ENCODE data around the gene FGR. TPM values are rescaled to one million over a fixed set of nuclear protein-coding genes. Genes with fewer than 3 reads are reported as not detected.

The FGR gene
- total RNA-seq, 1 experiment from 2014 or later: not detected

GRCh38 chr1:27682351-27682944, 47.5 kb upstream of the FGR start:
- H3K27ac ChIP-seq (ENCODE audit: low read depth, low read length): no peak overlapping the region
- H3K4me2 ChIP-seq (ENCODE audit: low read length): no peak overlapping the region
- H3K36me3 ChIP-seq (ENCODE audit: control insufficient read depth in 1 of 2, insufficient read depth in 2 of 2, low read length in 2 of 2): no peaks in the 10 kb centered on the region
- H3K4me1 ChIP-seq (ENCODE audit: control insufficient read depth in 1 of 2, insufficient read depth in 2 of 2, low read length in 2 of 2): peaks cover 7 to 14% of the 10 kb centered on the region in 2 experiments; a peak in 3 of 4 replicates
- BruUV-seq (replicated peaks): no TSS peak
- ChIA-PET CTCF (no interaction called here), POLR2A (no interaction called here), RAD21 (ENCODE audit: low non-redundant PET in 1 of 2, low total read pairs in 2 of 2, uncharacterized antibody in 2 of 2, unreplicated experiment in 2 of 2) (no interaction called here)
- H3K9me3 ChIP-seq (ENCODE audit: control insufficient read depth in 1 of 2, insufficient read depth in 1 of 2, low read depth in 1 of 2, low read length in 2 of 2): peaks cover 4 to 5% of the 10 kb centered on the region in 2 experiments; a peak in 2 of 4 replicates
- ATAC-seq (no peak), DNase-seq (ENCODE audit: low read depth, low spot score) (no peak)
- H3K9me2 ChIP-seq (ENCODE audit: insufficient read depth): no peaks in the 10 kb centered on the region
- TF ChIP-seq SP1 (IDR thresholded peaks at IDR 0.05; ENCODE audit: low read depth) (no peak), POLR2AphosphoS5 (IDR thresholded peaks at IDR 0.05; ENCODE audit: low read depth, low read length) (no peak), ELF1 (IDR thresholded peaks at IDR 0.05; ENCODE audit: borderline replicate concordance, low read depth) (no peak), POLR2A (IDR thresholded peaks at IDR 0.05; ENCODE audit: borderline replicate concordance, extremely low read depth, insufficient read depth, insufficient read length) (no peak), ZNF274 (IDR thresholded peaks at IDR 0.05; ENCODE audit: low read depth, low read length) (no peak), SRF (IDR thresholded peaks at IDR 0.05; ENCODE audit: low read depth) (no peak), JUND (IDR thresholded peaks at IDR 0.05) (no peak), CEBPB (IDR thresholded peaks at IDR 0.05; ENCODE audit: low read depth) (no peak), RAD21 (IDR thresholded peaks at IDR 0.05; ENCODE audit: low read depth) (no peak), ZFX (IDR thresholded peaks at IDR 0.05) (no peak), EGR1 (IDR thresholded peaks at IDR 0.05; ENCODE audit: low read depth) (no peak), CBX3 (IDR thresholded peaks at IDR 0.05; ENCODE audit: low read depth) (no peak), TCF7L2 (IDR thresholded peaks at IDR 0.05; ENCODE audit: borderline replicate concordance, extremely low read depth, insufficient read depth, insufficient read length) (no peak), FOSL1 (IDR thresholded peaks at IDR 0.05; ENCODE audit: low read depth) (no peak), EZH2phosphoT487 (IDR thresholded peaks at IDR 0.05; ENCODE audit: borderline replicate concordance) (no peak)
- TF ChIP-seq, protein P1, sequence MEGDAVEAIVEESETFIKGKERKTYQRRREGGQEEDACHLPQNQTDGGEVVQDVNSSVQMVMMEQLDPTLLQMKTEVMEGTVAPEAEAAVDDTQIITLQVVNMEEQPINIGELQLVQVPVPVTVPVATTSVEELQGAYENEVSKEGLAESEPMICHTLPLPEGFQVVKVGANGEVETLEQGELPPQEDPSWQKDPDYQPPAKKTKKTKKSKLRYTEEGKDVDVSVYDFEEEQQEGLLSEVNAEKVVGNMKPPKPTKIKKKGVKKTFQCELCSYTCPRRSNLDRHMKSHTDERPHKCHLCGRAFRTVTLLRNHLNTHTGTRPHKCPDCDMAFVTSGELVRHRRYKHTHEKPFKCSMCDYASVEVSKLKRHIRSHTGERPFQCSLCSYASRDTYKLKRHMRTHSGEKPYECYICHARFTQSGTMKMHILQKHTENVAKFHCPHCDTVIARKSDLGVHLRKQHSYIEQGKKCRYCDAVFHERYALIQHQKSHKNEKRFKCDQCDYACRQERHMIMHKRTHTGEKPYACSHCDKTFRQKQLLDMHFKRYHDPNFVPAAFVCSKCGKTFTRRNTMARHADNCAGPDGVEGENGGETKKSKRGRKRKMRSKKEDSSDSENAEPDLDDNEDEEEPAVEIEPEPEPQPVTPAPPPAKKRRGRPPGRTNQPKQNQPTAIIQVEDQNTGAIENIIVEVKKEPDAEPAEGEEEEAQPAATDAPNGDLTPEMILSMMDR (IDR thresholded peaks at IDR 0.05 in 2 of 3, conservative IDR thresholded peaks at IDR 0.05 in 1 of 3; ENCODE audit: borderline replicate concordance in 1 of 3, insufficient read depth in 1 of 3, low read depth in 2 of 3, low read length in 2 of 3): no peak
- TF ChIP-seq, protein P2, sequence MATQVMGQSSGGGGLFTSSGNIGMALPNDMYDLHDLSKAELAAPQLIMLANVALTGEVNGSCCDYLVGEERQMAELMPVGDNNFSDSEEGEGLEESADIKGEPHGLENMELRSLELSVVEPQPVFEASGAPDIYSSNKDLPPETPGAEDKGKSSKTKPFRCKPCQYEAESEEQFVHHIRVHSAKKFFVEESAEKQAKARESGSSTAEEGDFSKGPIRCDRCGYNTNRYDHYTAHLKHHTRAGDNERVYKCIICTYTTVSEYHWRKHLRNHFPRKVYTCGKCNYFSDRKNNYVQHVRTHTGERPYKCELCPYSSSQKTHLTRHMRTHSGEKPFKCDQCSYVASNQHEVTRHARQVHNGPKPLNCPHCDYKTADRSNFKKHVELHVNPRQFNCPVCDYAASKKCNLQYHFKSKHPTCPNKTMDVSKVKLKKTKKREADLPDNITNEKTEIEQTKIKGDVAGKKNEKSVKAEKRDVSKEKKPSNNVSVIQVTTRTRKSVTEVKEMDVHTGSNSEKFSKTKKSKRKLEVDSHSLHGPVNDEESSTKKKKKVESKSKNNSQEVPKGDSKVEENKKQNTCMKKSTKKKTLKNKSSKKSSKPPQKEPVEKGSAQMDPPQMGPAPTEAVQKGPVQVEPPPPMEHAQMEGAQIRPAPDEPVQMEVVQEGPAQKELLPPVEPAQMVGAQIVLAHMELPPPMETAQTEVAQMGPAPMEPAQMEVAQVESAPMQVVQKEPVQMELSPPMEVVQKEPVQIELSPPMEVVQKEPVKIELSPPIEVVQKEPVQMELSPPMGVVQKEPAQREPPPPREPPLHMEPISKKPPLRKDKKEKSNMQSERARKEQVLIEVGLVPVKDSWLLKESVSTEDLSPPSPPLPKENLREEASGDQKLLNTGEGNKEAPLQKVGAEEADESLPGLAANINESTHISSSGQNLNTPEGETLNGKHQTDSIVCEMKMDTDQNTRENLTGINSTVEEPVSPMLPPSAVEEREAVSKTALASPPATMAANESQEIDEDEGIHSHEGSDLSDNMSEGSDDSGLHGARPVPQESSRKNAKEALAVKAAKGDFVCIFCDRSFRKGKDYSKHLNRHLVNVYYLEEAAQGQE (IDR thresholded peaks at IDR 0.05; ENCODE audit: low read depth): no peak
- TF ChIP-seq, protein P3, sequence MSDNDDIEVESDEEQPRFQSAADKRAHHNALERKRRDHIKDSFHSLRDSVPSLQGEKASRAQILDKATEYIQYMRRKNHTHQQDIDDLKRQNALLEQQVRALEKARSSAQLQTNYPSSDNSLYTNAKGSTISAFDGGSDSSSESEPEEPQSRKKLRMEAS (IDR thresholded peaks at IDR 0.05): no peak
- TF ChIP-seq, protein P4, sequence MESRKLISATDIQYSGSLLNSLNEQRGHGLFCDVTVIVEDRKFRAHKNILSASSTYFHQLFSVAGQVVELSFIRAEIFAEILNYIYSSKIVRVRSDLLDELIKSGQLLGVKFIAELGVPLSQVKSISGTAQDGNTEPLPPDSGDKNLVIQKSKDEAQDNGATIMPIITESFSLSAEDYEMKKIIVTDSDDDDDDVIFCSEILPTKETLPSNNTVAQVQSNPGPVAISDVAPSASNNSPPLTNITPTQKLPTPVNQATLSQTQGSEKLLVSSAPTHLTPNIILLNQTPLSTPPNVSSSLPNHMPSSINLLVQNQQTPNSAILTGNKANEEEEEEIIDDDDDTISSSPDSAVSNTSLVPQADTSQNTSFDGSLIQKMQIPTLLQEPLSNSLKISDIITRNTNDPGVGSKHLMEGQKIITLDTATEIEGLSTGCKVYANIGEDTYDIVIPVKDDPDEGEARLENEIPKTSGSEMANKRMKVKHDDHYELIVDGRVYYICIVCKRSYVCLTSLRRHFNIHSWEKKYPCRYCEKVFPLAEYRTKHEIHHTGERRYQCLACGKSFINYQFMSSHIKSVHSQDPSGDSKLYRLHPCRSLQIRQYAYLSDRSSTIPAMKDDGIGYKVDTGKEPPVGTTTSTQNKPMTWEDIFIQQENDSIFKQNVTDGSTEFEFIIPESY (IDR thresholded peaks at IDR 0.05; ENCODE audit: extremely low read depth, insufficient replicate concordance, low read length): no peak
- no peaks in the 10 kb centered on the region for H3K79me2 ChIP-seq (ENCODE audit: insufficient read depth, low read length)
- no peaks in the 10 kb centered on the region for H3K27me3 ChIP-seq (ENCODE audit: insufficient read depth, low read length)
- no peak overlapping the region for H3K4me3 ChIP-seq (replicated peaks in 1 of 2; ENCODE audit: low read depth in 1 of 2, low read length in 2 of 2)
- no peak overlapping the region for H3K9ac ChIP-seq (ENCODE audit: low read length)
- H4K20me1 ChIP-seq (ENCODE audit: insufficient read depth): no peaks in the 10 kb centered on the region
- H2AFZ ChIP-seq (ENCODE audit: low read depth, low read length, poor library complexity, severe bottlenecking): no peak overlapping the region
- intact Hi-C loops (cut with micrococcal nuclease): no loop called here
